Duodenal mucosa (tissue), 2 donors: ENCODE results near the gene GSG1L.

Source experiments
- H3K27ac ChIP-seq: one replicate; pipeline ENCODE4 v1.7.0; 2013; ENCODE audit warnings: low read depth, low read length
- H3K27me3 ChIP-seq, 2 donors: one replicate each; pipeline ENCODE4 v1.7.0; 2013; ENCODE audit warnings: low read length in 2 of 2, control low read depth in 1 of 2; ENCODE audit not compliant: insufficient read depth in 2 of 2, control insufficient read depth in 1 of 2
- H3K36me3 ChIP-seq, 2 donors: one replicate each; pipeline ENCODE4 v1.7.0; 2013; ENCODE audit warnings: low read length in 2 of 2, control low read depth in 1 of 2; ENCODE audit not compliant: insufficient read depth in 2 of 2, control insufficient read depth in 1 of 2
- H3K4me1 ChIP-seq, 2 donors: one replicate each; pipeline ENCODE4 v1.7.0; 2013; ENCODE audit warnings: low read length in 2 of 2, control low read depth in 1 of 2; ENCODE audit not compliant: insufficient read depth in 2 of 2, control insufficient read depth in 1 of 2
- H3K4me3 ChIP-seq, 2 donors: one replicate each; pipeline ENCODE4 v1.7.0; 2013; ENCODE audit warnings: low read length in 2 of 2, low read depth in 1 of 2
- H3K9ac ChIP-seq, 2 donors: one replicate each; pipeline ENCODE4 v1.7.0; 2013; ENCODE audit warnings: low read length in 2 of 2, low read depth in 1 of 2
- H3K9me3 ChIP-seq, 2 donors: one replicate each; pipeline ENCODE4 v1.7.0; 2013; ENCODE audit warnings: low read length in 2 of 2, control low read depth in 1 of 2; ENCODE audit not compliant: control insufficient read depth in 1 of 2

GSG1L gene

GRCh38 chr16:28104404-28104803 lies 40.9 kb upstream of the GSG1L start:
- no peaks in the 10 kb centered on the region for H3K9me3 ChIP-seq
- H3K4me3 ChIP-seq = no peak overlapping the region
- peaks cover 0 to 3% of the 10 kb centered on the region in 2 donors for H3K4me1 ChIP-seq
- no peak overlapping the region for H3K9ac ChIP-seq
- H3K27ac ChIP-seq = no peak overlapping the region
- no peaks in the 10 kb centered on the region for H3K27me3 ChIP-seq
- H3K36me3 ChIP-seq = peaks cover 85 to 96% of the 10 kb centered on the region in 2 donors

- Histone ChIP-seq H3K4me3 (no peak overlapping the region), H3K9me3 (no peaks in the 10 kb centered on the region), H3K27me3 (no peaks in the 10 kb centered on the region), H3K9ac (no peak overlapping the region), H3K4me1 (peaks cover 0 to 2% of the 10 kb centered on the region in 2 donors), H3K27ac (no peak overlapping the region), H3K36me3 (peaks cover 81 to 97% of the 10 kb centered on the region in 2 donors)
Observed at GRCh38 chr16:28103516-28104170, 40.1 kb upstream of the GSG1L start.

GRCh38 chr16:28101533-28101890 lies 38.0 kb upstream of the GSG1L start:
- Histone ChIP-seq H3K9ac (no peak overlapping the region), H3K4me1 (no peaks in the 10 kb centered on the region), H3K9me3 (no peaks in the 10 kb centered on the region), H3K36me3 (peaks cover 66 to 92% of the 10 kb centered on the region in 2 donors), H3K4me3 (no peak overlapping the region), H3K27me3 (no peaks in the 10 kb centered on the region), H3K27ac (no peak overlapping the region)

GRCh38 chr16:28100810-28101532 lies 37.5 kb upstream of the GSG1L start:
- Histone ChIP-seq H3K27me3 (no peaks in the 10 kb centered on the region), H3K4me3 (no peak overlapping the region), H3K4me1 (no peaks in the 10 kb centered on the region), H3K36me3 (peaks cover 61 to 86% of the 10 kb centered on the region in 2 donors), H3K27ac (no peak overlapping the region), H3K9me3 (no peaks in the 10 kb centered on the region), H3K9ac (no peak overlapping the region)

- no peak overlapping the region for H3K9ac ChIP-seq
- no peaks in the 10 kb centered on the region for H3K4me1 ChIP-seq
- peaks cover 44 to 69% of the 10 kb centered on the region in 2 donors for H3K36me3 ChIP-seq
- H3K9me3 ChIP-seq = no peaks in the 10 kb centered on the region
- no peaks in the 10 kb centered on the region for H3K27me3 ChIP-seq
- H3K27ac ChIP-seq = no peak overlapping the region
- no peak overlapping the region for H3K4me3 ChIP-seq
Observed at GRCh38 chr16:28098959-28099945, 35.7 kb upstream of the GSG1L start.

GRCh38 chr16:28098171-28098958 lies 34.9 kb upstream of the GSG1L start:
- Histone ChIP-seq H3K9ac (no peak overlapping the region), H3K36me3 (peaks cover 35 to 60% of the 10 kb centered on the region in 2 donors), H3K27me3 (no peaks in the 10 kb centered on the region), H3K4me3 (no peak overlapping the region), H3K9me3 (no peaks in the 10 kb centered on the region), H3K27ac (no peak overlapping the region), H3K4me1 (no peaks in the 10 kb centered on the region)

GRCh38 chr16:28096983-28097899 lies 33.7 kb upstream of the GSG1L start:
- Histone ChIP-seq H3K9me3 (no peaks in the 10 kb centered on the region), H3K27me3 (no peaks in the 10 kb centered on the region), H3K9ac (no peak overlapping the region), H3K36me3 (peaks cover 30 to 49% of the 10 kb centered on the region in 2 donors), H3K4me1 (no peaks in the 10 kb centered on the region), H3K27ac (no peak overlapping the region), H3K4me3 (no peak overlapping the region)

- no peak overlapping the region for H3K9ac ChIP-seq
- no peaks in the 10 kb centered on the region for H3K9me3 ChIP-seq
- no peak overlapping the region for H3K4me3 ChIP-seq
- H3K27me3 ChIP-seq = no peaks in the 10 kb centered on the region
- no peaks in the 10 kb centered on the region for H3K4me1 ChIP-seq
- H3K27ac ChIP-seq = no peak overlapping the region
- peaks cover 4 to 16% of the 10 kb centered on the region in 2 donors for H3K36me3 ChIP-seq
Observed at GRCh38 chr16:28093385-28093725, 29.8 kb upstream of the GSG1L start.
